ENCODE results near the gene EDDM3A.

DNA sequence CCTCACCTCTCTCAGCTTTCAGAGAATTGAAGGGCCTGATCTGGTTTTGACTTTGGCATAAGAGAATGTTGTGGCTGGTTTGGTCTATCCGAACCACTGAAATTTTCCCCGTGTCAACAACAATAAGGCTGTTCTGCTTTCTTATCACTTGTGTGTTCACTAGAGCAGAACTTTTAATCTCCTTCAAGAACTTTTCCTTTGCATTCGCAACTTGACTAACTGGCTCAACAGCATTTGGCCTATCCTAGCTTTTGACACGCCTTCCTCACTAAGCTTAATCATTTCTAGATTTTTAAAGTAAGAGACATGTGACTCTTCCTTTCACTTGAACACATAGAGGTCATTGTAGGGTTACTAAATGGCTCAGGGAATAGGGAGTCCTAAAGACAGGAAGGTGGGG is 25.9 kb upstream of the EDDM3A start:
- TF ChIP-seq, protein P1, sequence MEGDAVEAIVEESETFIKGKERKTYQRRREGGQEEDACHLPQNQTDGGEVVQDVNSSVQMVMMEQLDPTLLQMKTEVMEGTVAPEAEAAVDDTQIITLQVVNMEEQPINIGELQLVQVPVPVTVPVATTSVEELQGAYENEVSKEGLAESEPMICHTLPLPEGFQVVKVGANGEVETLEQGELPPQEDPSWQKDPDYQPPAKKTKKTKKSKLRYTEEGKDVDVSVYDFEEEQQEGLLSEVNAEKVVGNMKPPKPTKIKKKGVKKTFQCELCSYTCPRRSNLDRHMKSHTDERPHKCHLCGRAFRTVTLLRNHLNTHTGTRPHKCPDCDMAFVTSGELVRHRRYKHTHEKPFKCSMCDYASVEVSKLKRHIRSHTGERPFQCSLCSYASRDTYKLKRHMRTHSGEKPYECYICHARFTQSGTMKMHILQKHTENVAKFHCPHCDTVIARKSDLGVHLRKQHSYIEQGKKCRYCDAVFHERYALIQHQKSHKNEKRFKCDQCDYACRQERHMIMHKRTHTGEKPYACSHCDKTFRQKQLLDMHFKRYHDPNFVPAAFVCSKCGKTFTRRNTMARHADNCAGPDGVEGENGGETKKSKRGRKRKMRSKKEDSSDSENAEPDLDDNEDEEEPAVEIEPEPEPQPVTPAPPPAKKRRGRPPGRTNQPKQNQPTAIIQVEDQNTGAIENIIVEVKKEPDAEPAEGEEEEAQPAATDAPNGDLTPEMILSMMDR (IDR thresholded peaks at IDR 0.05), result no peak
- no peak for TF ChIP-seq POLR2A (IDR thresholded peaks at IDR 0.05)
- no peak for TF ChIP-seq EP300 (IDR thresholded peaks at IDR 0.05; ENCODE audit: low read depth)
